Osteoblast (primary cell): ENCODE data around the gene DHX15. TPM values are rescaled to one million over a fixed set of nuclear protein-coding genes. Genes with fewer than 3 reads are reported as not detected.

Experiments
- DNase-seq: peaks from one replicate; pipeline ENCODE4 v3.0.0; 2011; ENCODE audit warnings: low spot score, mixed read lengths; ENCODE audit not compliant: insufficient read length; ENCODE audit errors: missing footprints
- H2AFZ ChIP-seq: 2 replicates; pipeline ENCODE4 v1.6.0; 2011; ENCODE audit warnings: mild to moderate bottlenecking, low read length
- H3K27ac ChIP-seq: 2 replicates; pipeline ENCODE4 v1.5.1; 2011; ENCODE audit warnings: mild to moderate bottlenecking, low read depth, low read length, moderate library complexity
- H3K27me3 ChIP-seq: 2 replicates; pipeline ENCODE4 v1.6.0; 2012; ENCODE audit warnings: mild to moderate bottlenecking, control low read depth, inconsistent platforms, low read length, moderate library complexity; ENCODE audit not compliant: insufficient read depth
- H3K36me3 ChIP-seq: 2 replicates; pipeline ENCODE4 v1.5.1; 2011; ENCODE audit warnings: mild to moderate bottlenecking, low read length, control low read depth, moderate library complexity; ENCODE audit not compliant: insufficient read depth
- H3K4me1 ChIP-seq: 2 replicates; pipeline ENCODE4 v1.5.1; 2011; ENCODE audit warnings: mild to moderate bottlenecking, low read length, control low read depth, moderate library complexity; ENCODE audit not compliant: insufficient read depth
- H3K4me2 ChIP-seq: 2 replicates; pipeline ENCODE4 v1.6.0; 2011; ENCODE audit warnings: mild to moderate bottlenecking, low read length; ENCODE audit not compliant: insufficient read depth
- H3K4me3 ChIP-seq: fragments of 200-600 bp; sonication (generic); 3 replicates; pipeline ENCODE4 v1.5.1; 2012; ENCODE audit warnings: mild to moderate bottlenecking, low read length, inconsistent platforms; ENCODE audit not compliant: insufficient read depth
- H3K79me2 ChIP-seq: 2 replicates; pipeline ENCODE4 v1.6.0; 2012; ENCODE audit warnings: mild to moderate bottlenecking, low read length, control low read depth, inconsistent platforms; ENCODE audit not compliant: insufficient read depth
- H3K9me3 ChIP-seq: 2 replicates; pipeline ENCODE4 v1.5.1; 2011; ENCODE audit warnings: low read depth, low read length, control low read depth
- H4K20me1 ChIP-seq: 2 replicates; pipeline ENCODE4 v1.6.0; 2012; ENCODE audit warnings: mild to moderate bottlenecking, low read length, control low read depth; ENCODE audit not compliant: insufficient read depth
- total RNA-seq: library from RNA; depleted of rRNA; stranded (reverse); fragments of >200 nt; gene quantifications from 2 replicates; pipeline ENCODE4 v1.2.3, GENCODE V29; 2012
- TF ChIP-seq, protein P1 (sequence below): IDR thresholded peaks from 2 replicates; pipeline ENCODE4 v1.5.1; 2011; ENCODE audit warnings: mild to moderate bottlenecking, low read depth, low read length, moderate library complexity; ENCODE audit errors: extremely low read depth

Gene DHX15
- total RNA-seq, 1 donor = 109 TPM

DNA sequence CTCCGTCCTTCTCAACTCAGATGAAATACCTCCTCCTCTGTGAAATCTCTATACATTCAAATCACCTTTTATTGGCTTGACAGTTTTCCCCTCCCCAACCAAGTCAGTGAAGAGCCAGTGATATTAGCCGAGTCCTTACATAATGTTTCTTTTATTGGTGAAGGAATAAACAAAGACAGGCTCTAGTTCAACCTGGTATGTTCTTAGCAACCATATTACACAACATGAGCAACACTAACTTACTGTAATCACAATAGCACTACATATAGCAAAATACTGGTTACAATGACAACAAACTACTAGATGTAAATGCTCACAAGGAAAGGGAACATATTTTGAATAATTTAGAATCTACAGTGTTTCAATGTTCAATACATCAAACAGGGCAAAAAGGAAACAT is 19.9 kb downstream of the DHX15 start:
- H3K4me1 ChIP-seq = peaks cover 24% of the 10 kb centered on the region
- no peak overlapping the region for H3K27ac ChIP-seq
- no peak overlapping the region for H2AFZ ChIP-seq
- no peak overlapping the region for H3K4me2 ChIP-seq
- no peaks in the 10 kb centered on the region for H3K27me3 ChIP-seq
- DNase-seq = peak; percentile 67
- TF ChIP-seq, protein P1, sequence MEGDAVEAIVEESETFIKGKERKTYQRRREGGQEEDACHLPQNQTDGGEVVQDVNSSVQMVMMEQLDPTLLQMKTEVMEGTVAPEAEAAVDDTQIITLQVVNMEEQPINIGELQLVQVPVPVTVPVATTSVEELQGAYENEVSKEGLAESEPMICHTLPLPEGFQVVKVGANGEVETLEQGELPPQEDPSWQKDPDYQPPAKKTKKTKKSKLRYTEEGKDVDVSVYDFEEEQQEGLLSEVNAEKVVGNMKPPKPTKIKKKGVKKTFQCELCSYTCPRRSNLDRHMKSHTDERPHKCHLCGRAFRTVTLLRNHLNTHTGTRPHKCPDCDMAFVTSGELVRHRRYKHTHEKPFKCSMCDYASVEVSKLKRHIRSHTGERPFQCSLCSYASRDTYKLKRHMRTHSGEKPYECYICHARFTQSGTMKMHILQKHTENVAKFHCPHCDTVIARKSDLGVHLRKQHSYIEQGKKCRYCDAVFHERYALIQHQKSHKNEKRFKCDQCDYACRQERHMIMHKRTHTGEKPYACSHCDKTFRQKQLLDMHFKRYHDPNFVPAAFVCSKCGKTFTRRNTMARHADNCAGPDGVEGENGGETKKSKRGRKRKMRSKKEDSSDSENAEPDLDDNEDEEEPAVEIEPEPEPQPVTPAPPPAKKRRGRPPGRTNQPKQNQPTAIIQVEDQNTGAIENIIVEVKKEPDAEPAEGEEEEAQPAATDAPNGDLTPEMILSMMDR = no peak
- H3K79me2 ChIP-seq = peaks cover 97% of the 10 kb centered on the region
- H3K4me3 ChIP-seq = no peak overlapping the region
- peaks cover 80% of the 10 kb centered on the region for H4K20me1 ChIP-seq
- no peaks in the 10 kb centered on the region for H3K9me3 ChIP-seq
- peaks cover 14% of the 10 kb centered on the region for H3K36me3 ChIP-seq

DNA sequence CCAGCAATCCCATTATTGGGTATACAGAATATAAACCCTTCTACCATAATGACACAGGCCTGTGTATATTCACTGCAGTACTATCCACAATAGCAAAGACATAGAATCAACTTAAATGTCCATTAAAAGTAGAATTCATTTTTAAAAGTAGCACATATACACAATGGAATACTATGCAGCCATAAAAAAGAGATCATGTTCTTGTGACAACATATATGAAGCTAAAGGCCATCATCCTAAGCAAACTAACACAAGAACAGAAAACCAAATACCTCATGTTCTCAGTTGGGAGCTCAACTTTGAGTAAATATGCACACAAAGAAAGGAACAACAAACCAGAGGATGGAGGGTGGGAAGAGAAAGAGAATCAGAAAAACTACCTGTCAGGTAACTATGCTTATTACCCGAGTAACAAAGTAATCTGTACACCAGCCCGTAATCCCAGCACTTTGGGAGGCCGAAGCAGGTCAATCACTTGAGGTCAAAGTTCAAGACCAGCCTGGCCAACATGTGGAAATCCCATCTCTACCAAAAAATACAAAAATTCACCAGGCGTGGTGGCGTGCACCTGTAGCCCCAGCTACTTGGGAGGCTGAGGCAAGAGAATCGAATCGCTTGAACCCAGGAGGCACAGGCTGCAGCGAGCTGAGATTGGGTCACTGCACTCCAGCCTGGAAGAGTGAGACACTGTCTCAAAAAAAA is 22.8 kb downstream of the DHX15 start:
- H3K27me3 ChIP-seq = no peaks in the 10 kb centered on the region
- peaks cover 45% of the 10 kb centered on the region for H3K4me1 ChIP-seq
- no peak overlapping the region for H3K27ac ChIP-seq
- no peak for DNase-seq
- peaks cover 97% of the 10 kb centered on the region for H3K79me2 ChIP-seq
- peaks cover 8% of the 10 kb centered on the region for H3K36me3 ChIP-seq
- TF ChIP-seq, protein P1 = no peak
- no peaks in the 10 kb centered on the region for H3K9me3 ChIP-seq
- H4K20me1 ChIP-seq = peaks cover 88% of the 10 kb centered on the region
- no peak overlapping the region for H2AFZ ChIP-seq
- H3K4me3 ChIP-seq = no peak overlapping the region
- H3K4me2 ChIP-seq = no peak overlapping the region

DNA sequence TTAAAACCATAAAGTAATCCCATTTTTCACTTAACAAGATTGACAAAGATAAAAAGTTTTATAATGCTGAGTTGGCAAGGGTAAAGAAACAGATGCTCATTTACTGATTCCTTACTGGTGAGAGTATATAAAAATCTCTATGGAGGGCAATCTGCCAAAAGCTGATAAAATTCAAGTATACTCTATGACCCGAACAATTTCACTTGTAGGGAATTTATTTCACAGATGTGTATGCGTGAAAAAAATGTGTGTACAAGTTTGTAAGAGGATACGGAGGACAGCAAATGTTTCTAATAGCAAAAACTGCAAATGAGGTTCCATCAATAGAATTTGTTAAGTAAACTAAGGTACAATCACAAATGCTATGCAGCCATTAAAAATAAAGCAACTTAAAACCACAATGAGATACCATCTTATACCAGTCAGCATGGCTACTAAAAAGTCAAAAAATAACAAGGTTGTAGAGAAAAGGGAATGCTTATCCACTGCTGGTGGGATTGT is 23.4 kb downstream of the DHX15 start:
- no peak overlapping the region for H3K4me3 ChIP-seq

DNA sequence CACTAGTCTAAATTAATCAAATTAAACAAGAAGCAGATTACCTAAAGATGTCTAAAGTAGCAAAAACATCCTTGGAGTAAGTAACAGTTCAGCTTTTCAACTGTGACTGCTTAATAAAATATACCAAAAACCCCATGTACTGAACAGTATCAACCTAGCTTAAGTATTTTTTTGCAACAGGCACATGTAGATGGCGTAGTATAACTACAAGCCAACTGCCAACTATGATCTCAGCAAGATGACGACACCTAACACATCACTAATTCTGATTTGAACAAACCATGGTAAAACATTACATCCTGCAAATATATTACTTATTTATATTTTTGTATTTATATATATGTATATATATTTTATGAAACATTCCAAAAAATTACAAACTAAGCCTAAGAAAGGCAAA is 24.5 kb downstream of the DHX15 start:
- H3K4me2 ChIP-seq = peak overlapping the region; percentile 14
- TF ChIP-seq, protein P1 = no peak
- H3K27me3 ChIP-seq = no peaks in the 10 kb centered on the region
- H2AFZ ChIP-seq = no peak overlapping the region
- H3K9me3 ChIP-seq = no peaks in the 10 kb centered on the region
- peak overlapping the region; percentile 42 for H3K27ac ChIP-seq
- H4K20me1 ChIP-seq = peaks cover 85% of the 10 kb centered on the region
- H3K36me3 ChIP-seq = peaks cover 18% of the 10 kb centered on the region
- peaks cover 47% of the 10 kb centered on the region for H3K4me1 ChIP-seq
- no peak overlapping the region for H3K4me3 ChIP-seq
- H3K79me2 ChIP-seq = peaks cover 96% of the 10 kb centered on the region
- DNase-seq = no peak

More for the DNA sequence above, 23.4 kb downstream of the DHX15 start:
- H3K79me2 ChIP-seq = peaks cover 97% of the 10 kb centered on the region
- no peak overlapping the region for H2AFZ ChIP-seq
- no peak overlapping the region for H3K4me2 ChIP-seq
- TF ChIP-seq, protein P1 = no peak
- H4K20me1 ChIP-seq = peaks cover 87% of the 10 kb centered on the region
- no peak overlapping the region for H3K27ac ChIP-seq
- H3K36me3 ChIP-seq = peaks cover 12% of the 10 kb centered on the region
- H3K27me3 ChIP-seq = no peaks in the 10 kb centered on the region
- H3K9me3 ChIP-seq = no peaks in the 10 kb centered on the region
- H3K4me1 ChIP-seq = peaks cover 45% of the 10 kb centered on the region
- DNase-seq = peak; percentile 43
